KMS-11 (cell line): ENCODE data around the gene DLG2.

Source experiments
- H2AFZ ChIP-seq: fragments of 200-600 bp; sonication (generic); 2 replicates; pipeline ENCODE4 v1.6.1; 2016; ENCODE audit warnings: antibody characterized with exemption, mixed run types, low read depth
- H3K27ac ChIP-seq: fragments of 200-600 bp; sonication (generic); 2 replicates; pipeline ENCODE4 v1.6.1; 2016; ENCODE audit warnings: mild to moderate bottlenecking, mixed run types
- H3K27me3 ChIP-seq: fragments of 200-600 bp; sonication (generic); 2 replicates; pipeline ENCODE4 v1.6.1; 2017; ENCODE audit warnings: mild to moderate bottlenecking, low read depth, mixed run types, moderate library complexity; ENCODE audit not compliant: insufficient read depth
- H3K36me3 ChIP-seq: fragments of 200-600 bp; sonication (generic); 2 replicates; pipeline ENCODE4 v1.6.1; 2017; ENCODE audit warnings: mild to moderate bottlenecking, mixed run types; ENCODE audit not compliant: insufficient read depth
- H3K4me1 ChIP-seq: fragments of 200-600 bp; sonication (generic); 2 replicates; pipeline ENCODE4 v1.6.1; 2016; ENCODE audit warnings: mild to moderate bottlenecking, low read depth, mixed run types; ENCODE audit not compliant: poor library complexity, severe bottlenecking
- H3K4me2 ChIP-seq: fragments of 200-600 bp; sonication (generic); 2 replicates; pipeline ENCODE4 v1.7.0; 2016; ENCODE audit warnings: mild to moderate bottlenecking, mixed run types
- H3K4me3 ChIP-seq: fragments of 200-600 bp; sonication (generic); IDR thresholded peaks from 2 replicates; pipeline ENCODE4 v1.6.1; 2017; ENCODE audit warnings: low read depth, low read length, mixed read lengths; ENCODE audit not compliant: insufficient read depth
- H3K79me2 ChIP-seq: fragments of 200-600 bp; sonication (generic); 2 replicates; pipeline ENCODE4 v1.6.1; 2016; ENCODE audit warnings: low read depth, mixed run types; ENCODE audit not compliant: insufficient read depth
- H3K9ac ChIP-seq: fragments of 200-600 bp; sonication (generic); 2 replicates; pipeline ENCODE4 v1.6.1; 2016; ENCODE audit warnings: mild to moderate bottlenecking, mixed run types
- H4K20me1 ChIP-seq: fragments of 200-600 bp; sonication (generic); 2 replicates; pipeline ENCODE4 v1.6.1; 2016; ENCODE audit warnings: mild to moderate bottlenecking, mixed run types; ENCODE audit not compliant: insufficient read depth
- TF ChIP-seq, protein P1 (sequence below): fragments of 200-600 bp; sonication (generic); conservative IDR thresholded peaks from 2 replicates; pipeline ENCODE4 v1.6.1; 2017; ENCODE audit warnings: low read depth, mild to moderate bottlenecking, antibody characterized with exemption, low read length, moderate library complexity, mixed read lengths

Gene DLG2

GRCh38 chr11:84663731-84664130, 963.4 kb downstream of the DLG2 start:
- no peak overlapping the region for H3K9ac ChIP-seq
- H3K4me1 ChIP-seq: no peaks in the 10 kb centered on the region
- TF ChIP-seq, protein P1, sequence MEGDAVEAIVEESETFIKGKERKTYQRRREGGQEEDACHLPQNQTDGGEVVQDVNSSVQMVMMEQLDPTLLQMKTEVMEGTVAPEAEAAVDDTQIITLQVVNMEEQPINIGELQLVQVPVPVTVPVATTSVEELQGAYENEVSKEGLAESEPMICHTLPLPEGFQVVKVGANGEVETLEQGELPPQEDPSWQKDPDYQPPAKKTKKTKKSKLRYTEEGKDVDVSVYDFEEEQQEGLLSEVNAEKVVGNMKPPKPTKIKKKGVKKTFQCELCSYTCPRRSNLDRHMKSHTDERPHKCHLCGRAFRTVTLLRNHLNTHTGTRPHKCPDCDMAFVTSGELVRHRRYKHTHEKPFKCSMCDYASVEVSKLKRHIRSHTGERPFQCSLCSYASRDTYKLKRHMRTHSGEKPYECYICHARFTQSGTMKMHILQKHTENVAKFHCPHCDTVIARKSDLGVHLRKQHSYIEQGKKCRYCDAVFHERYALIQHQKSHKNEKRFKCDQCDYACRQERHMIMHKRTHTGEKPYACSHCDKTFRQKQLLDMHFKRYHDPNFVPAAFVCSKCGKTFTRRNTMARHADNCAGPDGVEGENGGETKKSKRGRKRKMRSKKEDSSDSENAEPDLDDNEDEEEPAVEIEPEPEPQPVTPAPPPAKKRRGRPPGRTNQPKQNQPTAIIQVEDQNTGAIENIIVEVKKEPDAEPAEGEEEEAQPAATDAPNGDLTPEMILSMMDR: no peak
- H3K27me3 ChIP-seq: no peaks in the 10 kb centered on the region
- no peak overlapping the region for H3K4me3 ChIP-seq
- H3K27ac ChIP-seq: no peak overlapping the region
- H2AFZ ChIP-seq: no peak overlapping the region
- no peaks in the 10 kb centered on the region for H3K79me2 ChIP-seq
- no peaks in the 10 kb centered on the region for H4K20me1 ChIP-seq
- no peak overlapping the region for H3K4me2 ChIP-seq
- H3K36me3 ChIP-seq: no peaks in the 10 kb centered on the region

DNA sequence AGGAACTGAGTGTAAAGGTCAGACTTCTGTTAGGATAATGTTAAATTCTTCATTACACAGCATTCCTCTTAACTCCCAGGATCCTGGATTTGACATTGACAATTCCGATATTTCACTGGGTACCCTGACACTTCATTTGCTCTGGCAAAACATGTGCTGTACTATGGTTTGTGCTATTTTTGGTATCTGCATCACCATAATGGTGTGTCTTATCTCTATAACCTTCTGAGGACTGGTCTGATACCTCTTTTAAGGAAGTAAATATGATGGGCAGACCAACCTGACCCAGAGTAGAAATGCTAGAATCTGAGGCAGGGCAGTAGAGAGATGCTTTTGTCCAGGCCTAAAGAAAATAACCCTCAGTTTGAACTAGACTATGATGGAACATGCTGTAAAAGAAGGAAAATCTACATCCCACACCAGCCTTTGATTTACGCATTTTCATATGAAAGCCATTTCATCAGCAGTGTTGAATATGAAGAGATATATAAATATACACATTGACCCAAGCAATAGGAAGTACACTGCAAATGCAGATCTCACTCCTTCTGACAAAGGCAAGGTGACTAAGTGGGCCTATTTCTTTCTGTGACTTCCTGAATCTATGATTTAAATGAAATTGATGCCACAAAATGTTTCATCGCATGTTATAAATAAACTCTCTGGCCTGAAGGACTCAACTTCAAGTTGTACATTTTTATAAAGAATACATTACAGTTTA, 966.7 kb downstream of the DLG2 start:
- Histone ChIP-seq H3K4me1 (no peaks in the 10 kb centered on the region), H2AFZ (no peak overlapping the region), H3K27ac (no peak overlapping the region), H3K4me2 (no peak overlapping the region), H3K9ac (no peak overlapping the region), H3K79me2 (no peaks in the 10 kb centered on the region), H4K20me1 (no peaks in the 10 kb centered on the region), H3K4me3 (no peak overlapping the region), H3K27me3 (no peaks in the 10 kb centered on the region), H3K36me3 (no peaks in the 10 kb centered on the region)
- TF ChIP-seq, protein P1: no peak

- H3K4me2 ChIP-seq: no peak overlapping the region
- H3K4me3 ChIP-seq: no peak overlapping the region
- no peaks in the 10 kb centered on the region for H3K79me2 ChIP-seq
- H4K20me1 ChIP-seq: no peaks in the 10 kb centered on the region
- no peak overlapping the region for H2AFZ ChIP-seq
- H3K36me3 ChIP-seq: no peaks in the 10 kb centered on the region
- H3K27me3 ChIP-seq: no peaks in the 10 kb centered on the region
- no peak overlapping the region for H3K9ac ChIP-seq
- H3K27ac ChIP-seq: no peak overlapping the region
- H3K4me1 ChIP-seq: no peaks in the 10 kb centered on the region
- TF ChIP-seq, protein P1: no peak
These were observed 971.4 kb downstream of the DLG2 start for GRCh38 chr11:84655712-84656111.

DNA sequence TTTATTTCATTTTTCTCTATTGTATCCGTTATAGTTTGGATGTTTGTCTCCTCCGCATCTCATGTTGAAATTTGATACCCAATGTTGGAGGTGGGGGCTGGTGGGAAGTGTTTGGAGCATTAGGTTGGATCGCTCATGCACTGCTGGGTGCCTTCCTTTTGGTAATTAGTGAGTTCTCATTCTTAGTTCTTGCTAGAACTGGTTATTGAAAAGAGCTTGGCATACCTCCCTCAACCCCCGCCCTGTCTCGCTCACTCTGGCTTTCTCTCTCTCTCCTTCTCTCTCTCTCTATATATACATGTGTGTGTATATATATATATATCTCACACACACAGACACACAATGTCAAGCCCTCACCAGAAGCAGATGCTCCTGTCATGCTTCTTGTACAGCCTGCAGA, 978.7 kb downstream of the DLG2 start:
- no peaks in the 10 kb centered on the region for H3K4me1 ChIP-seq
- no peak overlapping the region for H3K27ac ChIP-seq
- H2AFZ ChIP-seq: no peak overlapping the region
- H3K79me2 ChIP-seq: no peaks in the 10 kb centered on the region
- no peaks in the 10 kb centered on the region for H3K36me3 ChIP-seq
- H3K27me3 ChIP-seq: no peaks in the 10 kb centered on the region
- TF ChIP-seq, protein P1: no peak
- H4K20me1 ChIP-seq: no peaks in the 10 kb centered on the region
- no peak overlapping the region for H3K4me2 ChIP-seq
- no peak overlapping the region for H3K4me3 ChIP-seq
- H3K9ac ChIP-seq: no peak overlapping the region
